Body of pancreas (tissue), 4 donors: ENCODE results near the gene SPATA33. TPM values are rescaled to one million over a fixed set of nuclear protein-coding genes. Genes with fewer than 3 reads are reported as not detected.

ENCODE experiments used
- ATAC-seq: fragments of 150-250 bp; one replicate; pipeline ENCODE4 v1.9.1; 2016
- DNase-seq, 4 donors: peaks; one replicate each; pipeline ENCODE4 v3.0.0-alpha.2; 2019
- H3K27ac ChIP-seq, 4 donors: fragments of 200-600 bp; sonication (generic); 1 replicate in 3 of 4; 2 replicates in 1 of 4; pipeline versions ENCODE4 v1.5.1 to v1.6.1; 2016 to 2019; ENCODE audit warnings: mild to moderate bottlenecking in 1 of 4, mixed read lengths in 1 of 4, moderate library complexity in 1 of 4
- H3K27me3 ChIP-seq, 2 donors: fragments of 200-600 bp; sonication (generic); one replicate each; pipeline ENCODE4 v1.6.0; 2016; ENCODE audit warnings: mild to moderate bottlenecking in 1 of 2
- H3K36me3 ChIP-seq, 2 donors: fragments of 200-600 bp; sonication (generic); replicated peaks in 1 of 2; 2 replicates each; pipeline ENCODE4 v1.5.1; 2016; ENCODE audit warnings: low read depth in 2 of 2; ENCODE audit not compliant: insufficient read depth in 1 of 2
- H3K4me1 ChIP-seq: fragments of 200-600 bp; sonication (generic); one replicate; pipeline ENCODE4 v1.6.0; 2016
- H3K4me3 ChIP-seq, 2 donors: fragments of 200-600 bp; sonication (generic); 1 replicate in 1 of 2; 2 replicates in 1 of 2; pipeline ENCODE4 v1.5.1; 2016 to 2019
- H3K9me3 ChIP-seq, 3 donors: fragments of 200-600 bp; sonication (generic); 1 replicate in 2 of 3; 2 replicates in 1 of 3; pipeline ENCODE4 v1.5.1; 2016
- POLR2A ChIP-seq, 3 donors: fragments of 450-650 bp; IDR thresholded peaks; one replicate each; pipeline ENCODE4 v1.6.1; 2016; ENCODE audit warnings: antibody characterized with exemption in 3 of 3, mild to moderate bottlenecking in 2 of 3
- WGBS, 2 donors: methylation state at CpG; one replicate each; pipeline ENCODE4 v1.1.5; 2017; 5-methylcytosine and 5-hydroxymethylcytosine counted together
- intact Hi-C: fragments of 100-400 bp; cut with DNase I; formaldehyde crosslinking; loops from one replicate; pipeline ENCODE4 v1.15.1; 2023
- total RNA-seq, 2 donors: library from RNA; depleted of rRNA; stranded (reverse); fragments of >200 nt; gene quantifications; one replicate each; pipeline ENCODE4 v1.1.0, GENCODE V29; 2016
- TF ChIP-seq, protein P1 (sequence below), 7 experiments: fragments of 450-650 bp in 4 of 7; fragments of 200-600 bp in 3 of 7; sonication (generic) in 3 of 7; IDR thresholded peaks; one replicate each; pipeline ENCODE4 v1.5.1; 2016 to 2019; ENCODE audit warnings: antibody characterized with exemption in 7 of 7

SPATA33 gene
- total RNA-seq, 2 donors from 2014 or later = 3.6 to 7.9 TPM

DNA sequence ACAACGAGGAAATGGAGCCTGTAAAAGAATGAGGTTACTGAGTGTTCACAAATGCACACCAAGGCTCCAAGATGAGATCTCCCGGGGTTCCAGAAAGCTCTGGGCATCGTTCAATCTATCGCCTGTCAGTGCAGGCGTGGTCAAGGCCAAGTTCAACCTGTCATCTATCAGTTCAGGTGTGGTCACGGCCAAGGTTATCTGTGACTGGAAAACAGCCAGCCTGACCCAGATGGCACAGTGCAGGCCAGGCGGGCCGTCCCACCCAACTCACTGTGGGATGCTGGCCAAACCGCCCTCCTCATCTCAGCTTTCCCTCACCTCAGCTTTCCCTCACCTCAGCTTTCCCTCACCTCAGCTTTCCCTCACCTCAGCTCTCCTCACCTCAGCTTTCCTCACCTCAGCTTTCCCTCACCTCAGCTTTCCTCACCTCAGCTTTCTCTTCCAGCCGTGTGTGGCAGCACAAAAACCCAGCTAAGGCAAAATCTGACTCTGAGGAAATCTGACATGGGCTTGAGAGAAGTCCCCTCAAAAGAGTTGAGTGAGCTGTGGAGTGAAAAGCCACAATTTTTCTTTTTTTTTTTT lies 2.5 kb upstream of the SPATA33 start:
- DNase-seq (peak in 1 of 4 donors; percentile 31), ATAC-seq (no peak)
- WGBS, 2 donors = 28 to 38% methylated on average over 10 of the region's 10 CpGs
- Histone ChIP-seq H3K4me1 (peaks cover 31% of the 10 kb centered on the region), H3K27ac (no peak overlapping the region), H3K36me3 (peaks cover 0 to 2% of the 10 kb centered on the region in 2 donors), H3K4me3 (no peak overlapping the region), H3K27me3 (no peaks in the 10 kb centered on the region), H3K9me3 (no peaks in the 10 kb centered on the region)
- intact Hi-C loops = no loop called here
- TF ChIP-seq, protein P1, sequence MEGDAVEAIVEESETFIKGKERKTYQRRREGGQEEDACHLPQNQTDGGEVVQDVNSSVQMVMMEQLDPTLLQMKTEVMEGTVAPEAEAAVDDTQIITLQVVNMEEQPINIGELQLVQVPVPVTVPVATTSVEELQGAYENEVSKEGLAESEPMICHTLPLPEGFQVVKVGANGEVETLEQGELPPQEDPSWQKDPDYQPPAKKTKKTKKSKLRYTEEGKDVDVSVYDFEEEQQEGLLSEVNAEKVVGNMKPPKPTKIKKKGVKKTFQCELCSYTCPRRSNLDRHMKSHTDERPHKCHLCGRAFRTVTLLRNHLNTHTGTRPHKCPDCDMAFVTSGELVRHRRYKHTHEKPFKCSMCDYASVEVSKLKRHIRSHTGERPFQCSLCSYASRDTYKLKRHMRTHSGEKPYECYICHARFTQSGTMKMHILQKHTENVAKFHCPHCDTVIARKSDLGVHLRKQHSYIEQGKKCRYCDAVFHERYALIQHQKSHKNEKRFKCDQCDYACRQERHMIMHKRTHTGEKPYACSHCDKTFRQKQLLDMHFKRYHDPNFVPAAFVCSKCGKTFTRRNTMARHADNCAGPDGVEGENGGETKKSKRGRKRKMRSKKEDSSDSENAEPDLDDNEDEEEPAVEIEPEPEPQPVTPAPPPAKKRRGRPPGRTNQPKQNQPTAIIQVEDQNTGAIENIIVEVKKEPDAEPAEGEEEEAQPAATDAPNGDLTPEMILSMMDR (IDR thresholded peaks at IDR 0.05) = no peak
- TF ChIP-seq POLR2A (IDR thresholded peaks at IDR 0.05) = no peak

DNA sequence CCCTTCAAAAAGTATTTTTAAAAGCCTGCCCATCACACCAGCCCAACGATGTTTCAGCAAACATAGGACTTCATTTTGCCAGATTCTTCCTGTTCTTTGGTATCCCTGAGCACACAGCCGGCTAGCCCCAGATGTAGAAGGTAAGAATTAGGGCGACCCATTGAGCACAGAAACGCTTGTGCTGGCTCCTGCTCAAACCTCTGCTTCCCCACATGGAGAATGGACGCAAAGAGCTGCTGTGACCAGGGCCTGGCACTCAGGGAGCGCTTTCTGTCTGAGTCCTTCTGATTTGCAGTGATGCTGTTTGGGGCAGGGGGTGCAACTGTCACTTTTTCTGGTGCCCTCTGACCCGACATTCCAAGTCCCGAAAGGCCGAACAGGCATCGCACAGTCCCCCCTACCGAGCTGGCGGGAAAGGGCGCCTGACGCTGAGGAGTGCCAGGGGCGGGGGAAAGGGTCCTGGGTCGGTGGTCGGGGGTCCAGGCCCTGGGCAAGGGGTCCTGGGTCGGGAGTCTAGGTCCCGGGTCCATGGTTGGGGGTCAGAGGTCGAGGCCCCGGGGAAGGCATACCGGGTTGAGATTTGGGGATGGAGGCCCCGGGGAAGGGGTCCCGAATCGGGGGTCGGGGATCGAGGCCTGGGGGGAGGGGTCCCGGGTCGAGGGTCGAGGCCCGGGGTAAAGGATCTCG lies 1.1 kb upstream of the SPATA33 start:
- peak overlapping the region in 3 of 4 donors; percentile 58 to 87 (median 85) for H3K27ac ChIP-seq
- ATAC-seq = no peak
- WGBS, 2 donors = 28 to 52% methylated on average over 6 to 32 of the region's 32 CpGs

GRCh38 chr16:89658221-89658879 lies 714 bp downstream of the SPATA33 start:
- Histone ChIP-seq H3K27me3 (no peaks in the 10 kb centered on the region), H3K4me1 (peaks cover 31% of the 10 kb centered on the region), H3K9me3 (no peaks in the 10 kb centered on the region), H3K4me3 (peak overlapping the region; percentile 75 to 99), H3K36me3 (no peaks in the 10 kb centered on the region), H3K27ac (peak overlapping the region in 3 of 4 donors; percentile 24 to 87 (median 85))
- WGBS, 2 donors = 11 to 12% methylated on average over 25 to 27 of the region's 27 CpGs
- intact Hi-C loops = no loop called here
- no peak for DNase-seq
- peak; percentile 5 for ATAC-seq
- TF ChIP-seq, protein P1 (IDR thresholded peaks at IDR 0.05) = no peak
- no peak for TF ChIP-seq POLR2A (IDR thresholded peaks at IDR 0.05)

More for the DNA sequence above, 1.1 kb upstream of the SPATA33 start:
- H3K27me3 ChIP-seq = no peaks in the 10 kb centered on the region
- H3K4me1 ChIP-seq = peaks cover 31% of the 10 kb centered on the region
- no peaks in the 10 kb centered on the region for H3K36me3 ChIP-seq
- no peaks in the 10 kb centered on the region for H3K9me3 ChIP-seq
- no peak for TF ChIP-seq POLR2A (IDR thresholded peaks at IDR 0.05)
- TF ChIP-seq, protein P1 (IDR thresholded peaks at IDR 0.05) = no peak
- no peak for DNase-seq
- H3K4me3 ChIP-seq = peak overlapping the region; percentile 75 to 99
- intact Hi-C loops = no loop called here

DNA sequence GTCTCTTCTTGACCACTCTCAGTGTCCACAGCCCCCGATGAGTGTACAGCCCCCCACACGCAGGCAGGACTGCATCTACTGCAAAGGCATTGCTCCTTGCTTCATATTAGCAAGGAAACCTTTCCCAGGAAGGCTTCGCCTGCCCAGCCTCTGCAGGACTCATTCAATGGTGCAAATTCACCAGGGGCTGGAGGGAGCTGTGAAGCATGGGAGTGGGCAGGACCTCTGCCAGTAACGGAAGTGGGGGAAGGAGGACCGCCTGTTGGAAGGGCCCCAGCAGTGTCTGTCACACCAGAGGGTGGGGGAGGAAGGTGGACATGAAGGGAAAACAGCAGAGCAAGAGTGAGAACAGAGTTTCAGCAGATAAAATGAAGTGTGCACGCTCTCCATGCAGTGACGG lies 2.5 kb downstream of the SPATA33 start:
- intact Hi-C loops = no loop called here
- ATAC-seq (no peak), DNase-seq (no peak)
- Histone ChIP-seq H3K4me1 (peaks cover 27% of the 10 kb centered on the region), H3K36me3 (no peaks in the 10 kb centered on the region), H3K9me3 (no peaks in the 10 kb centered on the region), H3K27me3 (no peaks in the 10 kb centered on the region), H3K27ac (no peak overlapping the region), H3K4me3 (no peak overlapping the region)
- WGBS, 2 donors = 87 to 94% methylated on average over 7 of the region's 7 CpGs
- TF ChIP-seq, protein P1 (IDR thresholded peaks at IDR 0.05) = no peak
- no peak for TF ChIP-seq POLR2A (IDR thresholded peaks at IDR 0.05)
